Right kidney (tissue), 9 donors: Measurements from ENCODE around the gene LRRK2.
A peak's percentile ranks its signal among the peaks of the same experiment; 100 is the strongest.
"Not testable (repeated sequence)": the region's sequence is repeated elsewhere in the genome, so short reads cannot be mapped to it uniquely, and the experiment has no call there.

ENCODE experiments used
- DNase-seq: peaks from one replicate; pipeline ENCODE4 v3.0.0-alpha.2; 2016
- long read RNA-seq, 8 donors: transcript quantifications; one replicate each; lab custom pipeline, GENCODE V29; 2026

LRRK2 gene
- long read RNA-seq, donor 1, result 0 reads
- long read RNA-seq, donor 2, partial matches to known transcripts, result 6 of 6 reads
- long read RNA-seq, donor 2, other reads (novel, unspliced or antisense), result 0 of 6 reads
- long read RNA-seq, donor 3, result 0 reads
- long read RNA-seq, donor 4, result 0 reads
- long read RNA-seq, donor 5, result 0 reads
- long read RNA-seq, donor 6, result 0 reads
- long read RNA-seq, donor 7, partial matches to known transcripts, result 5 of 5 reads
- long read RNA-seq, donor 7, other reads (novel, unspliced or antisense), result 0 of 5 reads
- long read RNA-seq, donor 8, result 0 reads

GRCh38 chr12:40224439-40225291 lies at the start of gene LRRK2:
LRRK2 (plus strand) TSS chr12:40224997; CDS start chr12:40225132, 135 bp downstream.
- peak; percentile 94 for DNase-seq

GRCh38 chr12:40175045-40175444 lies 49.8 kb upstream of the LRRK2 start:
- DNase-seq, result no peak

- no peak for DNase-seq
These were observed 49.3 kb upstream of the LRRK2 start for GRCh38 chr12:40175489-40175888.

- no peak for DNase-seq
These were observed 46.1 kb upstream of the LRRK2 start for GRCh38 chr12:40178701-40179100.

- DNase-seq, result no peak
These were observed 43.3 kb upstream of the LRRK2 start for GRCh38 chr12:40181490-40181889.

GRCh38 chr12:40183715-40184114 lies 41.1 kb upstream of the LRRK2 start:
- DNase-seq, result no peak

- no peak for DNase-seq
These were observed 40.1 kb upstream of the LRRK2 start for GRCh38 chr12:40184493-40185302.

- no peak for DNase-seq
These were observed 39.5 kb upstream of the LRRK2 start for GRCh38 chr12:40185303-40185693.

GRCh38 chr12:40188558-40189320 lies 36.1 kb upstream of the LRRK2 start:
- DNase-seq, result no peak

GRCh38 chr12:40192704-40193255 lies 32.0 kb upstream of the LRRK2 start:
- DNase-seq, result no peak

GRCh38 chr12:40194846-40195245 lies 30.0 kb upstream of the LRRK2 start:
- DNase-seq, result no peak

GRCh38 chr12:40197590-40197989 lies 27.2 kb upstream of the LRRK2 start:
- DNase-seq, result no peak

- DNase-seq, result no peak
These were observed 26.2 kb upstream of the LRRK2 start for GRCh38 chr12:40198601-40199000.

GRCh38 chr12:40202095-40203059 lies 22.4 kb upstream of the LRRK2 start:
- no peak for DNase-seq

GRCh38 chr12:40203060-40203430 lies 21.8 kb upstream of the LRRK2 start:
- DNase-seq, result no peak

GRCh38 chr12:40204337-40204736 lies 20.5 kb upstream of the LRRK2 start:
- DNase-seq, result no peak

- DNase-seq, result no peak
These were observed 17.2 kb upstream of the LRRK2 start for GRCh38 chr12:40207551-40207950.

GRCh38 chr12:40208707-40209446 lies 15.9 kb upstream of the LRRK2 start:
- no peak for DNase-seq

GRCh38 chr12:40209886-40210285 lies 14.9 kb upstream of the LRRK2 start:
- DNase-seq, result peak; percentile 23

- not testable (repeated sequence) for DNase-seq
These were observed 13.6 kb upstream of the LRRK2 start for GRCh38 chr12:40211186-40211585.
